Body of pancreas (tissue), 4 donors: ENCODE measurements around the gene TBC1D32. TPM values are rescaled to one million over a fixed set of nuclear protein-coding genes. Genes with fewer than 3 reads are reported as not detected.
"Not testable (repeated sequence)": the region's sequence is repeated elsewhere in the genome, so short reads cannot be mapped to it uniquely, and the experiment has no call there.

ENCODE experiments used
- ATAC-seq: fragments of 150-250 bp; one replicate; pipeline ENCODE4 v1.9.1; 2016
- DNase-seq, 4 donors: peaks; one replicate each; pipeline ENCODE4 v3.0.0-alpha.2; 2019
- H3K27ac ChIP-seq, 4 donors: fragments of 200-600 bp; sonication (generic); 1 replicate in 3 of 4; 2 replicates in 1 of 4; pipeline versions ENCODE4 v1.5.1 to v1.6.1; 2016 to 2019; ENCODE audit warnings: mild to moderate bottlenecking in 1 of 4, mixed read lengths in 1 of 4, moderate library complexity in 1 of 4
- H3K27me3 ChIP-seq, 2 donors: fragments of 200-600 bp; sonication (generic); one replicate each; pipeline ENCODE4 v1.6.0; 2016; ENCODE audit warnings: mild to moderate bottlenecking in 1 of 2
- H3K36me3 ChIP-seq, 2 donors: fragments of 200-600 bp; sonication (generic); replicated peaks in 1 of 2; 2 replicates each; pipeline ENCODE4 v1.5.1; 2016; ENCODE audit warnings: low read depth in 2 of 2; ENCODE audit not compliant: insufficient read depth in 1 of 2
- H3K4me1 ChIP-seq: fragments of 200-600 bp; sonication (generic); one replicate; pipeline ENCODE4 v1.6.0; 2016
- H3K4me3 ChIP-seq, 2 donors: fragments of 200-600 bp; sonication (generic); 1 replicate in 1 of 2; 2 replicates in 1 of 2; pipeline ENCODE4 v1.5.1; 2016 to 2019
- H3K9me3 ChIP-seq, 3 donors: fragments of 200-600 bp; sonication (generic); 1 replicate in 2 of 3; 2 replicates in 1 of 3; pipeline ENCODE4 v1.5.1; 2016
- POLR2A ChIP-seq, 3 donors: fragments of 450-650 bp; IDR thresholded peaks; one replicate each; pipeline ENCODE4 v1.6.1; 2016; ENCODE audit warnings: antibody characterized with exemption in 3 of 3, mild to moderate bottlenecking in 2 of 3
- WGBS, 2 donors: methylation state at CpG; one replicate each; pipeline ENCODE4 v1.1.5; 2017; 5-methylcytosine and 5-hydroxymethylcytosine counted together
- intact Hi-C: fragments of 100-400 bp; cut with DNase I; formaldehyde crosslinking; loops from one replicate; pipeline ENCODE4 v1.15.1; 2023
- total RNA-seq, 2 donors: library from RNA; depleted of rRNA; stranded (reverse); fragments of >200 nt; gene quantifications; one replicate each; pipeline ENCODE4 v1.1.0, GENCODE V29; 2016
- TF ChIP-seq, protein P1 (sequence below), 7 experiments: fragments of 450-650 bp in 4 of 7; fragments of 200-600 bp in 3 of 7; sonication (generic) in 3 of 7; IDR thresholded peaks; one replicate each; pipeline ENCODE4 v1.5.1; 2016 to 2019; ENCODE audit warnings: antibody characterized with exemption in 7 of 7

Gene TBC1D32
- total RNA-seq, 2 donors from 2014 or later = 11.4 to 14.5 TPM

- Histone ChIP-seq H3K9me3 (no peaks in the 10 kb centered on the region), H3K36me3 (no peaks in the 10 kb centered on the region), H3K27ac (no peak overlapping the region), H3K27me3 (no peaks in the 10 kb centered on the region), H3K4me3 (no peak overlapping the region), H3K4me1 (no peaks in the 10 kb centered on the region)
- DNase-seq = no peak
- intact Hi-C loops = no loop called here
- ATAC-seq = no peak
- WGBS, 2 donors = 90 to 97% methylated on average over 5 of the region's 5 CpGs
- no peak for TF ChIP-seq POLR2A (IDR thresholded peaks at IDR 0.05)
- TF ChIP-seq, protein P1, sequence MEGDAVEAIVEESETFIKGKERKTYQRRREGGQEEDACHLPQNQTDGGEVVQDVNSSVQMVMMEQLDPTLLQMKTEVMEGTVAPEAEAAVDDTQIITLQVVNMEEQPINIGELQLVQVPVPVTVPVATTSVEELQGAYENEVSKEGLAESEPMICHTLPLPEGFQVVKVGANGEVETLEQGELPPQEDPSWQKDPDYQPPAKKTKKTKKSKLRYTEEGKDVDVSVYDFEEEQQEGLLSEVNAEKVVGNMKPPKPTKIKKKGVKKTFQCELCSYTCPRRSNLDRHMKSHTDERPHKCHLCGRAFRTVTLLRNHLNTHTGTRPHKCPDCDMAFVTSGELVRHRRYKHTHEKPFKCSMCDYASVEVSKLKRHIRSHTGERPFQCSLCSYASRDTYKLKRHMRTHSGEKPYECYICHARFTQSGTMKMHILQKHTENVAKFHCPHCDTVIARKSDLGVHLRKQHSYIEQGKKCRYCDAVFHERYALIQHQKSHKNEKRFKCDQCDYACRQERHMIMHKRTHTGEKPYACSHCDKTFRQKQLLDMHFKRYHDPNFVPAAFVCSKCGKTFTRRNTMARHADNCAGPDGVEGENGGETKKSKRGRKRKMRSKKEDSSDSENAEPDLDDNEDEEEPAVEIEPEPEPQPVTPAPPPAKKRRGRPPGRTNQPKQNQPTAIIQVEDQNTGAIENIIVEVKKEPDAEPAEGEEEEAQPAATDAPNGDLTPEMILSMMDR (IDR thresholded peaks at IDR 0.05) = no peak
Observed at GRCh38 chr6:121210943-121211342, 123.3 kb downstream of the TBC1D32 start.

GRCh38 chr6:121205569-121205968, 128.7 kb downstream of the TBC1D32 start:
- H3K4me3 ChIP-seq = no peak overlapping the region
- DNase-seq (no peak), ATAC-seq (no peak)
- H3K36me3 ChIP-seq = no peaks in the 10 kb centered on the region
- WGBS, 2 donors = 84 to 86% methylated on average over 3 of the region's 3 CpGs
- no peak for TF ChIP-seq POLR2A (IDR thresholded peaks at IDR 0.05)
- TF ChIP-seq, protein P1 (IDR thresholded peaks at IDR 0.05) = no peak
- H3K9me3 ChIP-seq = no peaks in the 10 kb centered on the region
- intact Hi-C loops = no loop called here
- H3K4me1 ChIP-seq = no peaks in the 10 kb centered on the region
- no peak overlapping the region for H3K27ac ChIP-seq
- H3K27me3 ChIP-seq = no peaks in the 10 kb centered on the region

GRCh38 chr6:121201105-121201504, 133.2 kb downstream of the TBC1D32 start:
- H3K9me3 ChIP-seq = no peaks in the 10 kb centered on the region
- no peak overlapping the region for H3K4me3 ChIP-seq
- no peak overlapping the region for H3K27ac ChIP-seq
- H3K27me3 ChIP-seq = no peaks in the 10 kb centered on the region
- no peaks in the 10 kb centered on the region for H3K36me3 ChIP-seq
- 75 to 85% methylated on average over 2 of the region's 2 CpGs for WGBS, 2 donors
- DNase-seq = no peak
- intact Hi-C loops = no loop called here
- TF ChIP-seq POLR2A (IDR thresholded peaks at IDR 0.05) = no peak
- TF ChIP-seq, protein P1 (IDR thresholded peaks at IDR 0.05) = no peak
- H3K4me1 ChIP-seq = no peaks in the 10 kb centered on the region
- no peak for ATAC-seq

- intact Hi-C loops, H3K36me3 ChIP-seq, H3K27me3 ChIP-seq, H3K9me3 ChIP-seq, H3K4me3 ChIP-seq, H3K27ac ChIP-seq, H3K4me1 ChIP-seq, ATAC-seq, DNase-seq: not testable (repeated sequence)
- 98 to 100% methylated on average over 4 of the region's 4 CpGs for WGBS, 2 donors
Observed at GRCh38 chr6:121196042-121196441, 138.2 kb downstream of the TBC1D32 start.

DNA sequence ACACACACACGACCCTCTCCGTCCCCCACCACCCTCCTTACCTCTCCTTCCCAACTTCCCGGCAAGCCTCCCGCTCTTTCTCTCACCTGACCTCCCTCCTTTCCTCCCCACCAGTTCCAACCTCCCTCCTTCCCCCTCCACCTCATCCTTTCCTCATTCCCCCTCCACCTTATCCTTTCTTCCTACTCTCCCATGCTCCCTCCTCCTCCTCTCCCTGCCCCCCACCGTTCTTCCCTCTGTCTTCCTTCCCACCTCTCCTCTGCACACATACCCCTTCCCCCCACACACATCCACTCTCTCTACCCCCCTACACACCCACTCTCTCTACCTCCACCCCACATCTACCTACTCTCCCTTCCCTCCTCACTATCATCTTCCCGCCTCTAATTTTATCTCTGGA, 144.2 kb downstream of the TBC1D32 start:
- ATAC-seq = no peak
- no peaks in the 10 kb centered on the region for H3K9me3 ChIP-seq
- no peak overlapping the region for H3K27ac ChIP-seq
- no peak for DNase-seq
- no peaks in the 10 kb centered on the region for H3K4me1 ChIP-seq
- H3K4me3 ChIP-seq = no peak overlapping the region
- intact Hi-C loops = no loop called here
- 68 to 71% methylated on average over 6 of the region's 6 CpGs for WGBS, 2 donors
- H3K36me3 ChIP-seq = no peaks in the 10 kb centered on the region
- no peaks in the 10 kb centered on the region for H3K27me3 ChIP-seq
- TF ChIP-seq, protein P1 (IDR thresholded peaks at IDR 0.05) = no peak
- no peak for TF ChIP-seq POLR2A (IDR thresholded peaks at IDR 0.05)
